ENCODE measurements around the gene RBM48.

GRCh38 chr7:92586841-92587240 lies 58.2 kb downstream of the RBM48 start:
- TF ChIP-seq POLR2AphosphoS5 (IDR thresholded peaks at IDR 0.05; ENCODE audit: low read depth, low read length) (no peak), POLR2A (IDR thresholded peaks at IDR 0.05; ENCODE audit: low read depth, low read length) (no peak), TAF1 (IDR thresholded peaks at IDR 0.05; ENCODE audit: borderline replicate concordance, low read depth, low read length) (no peak)
